BJ (cell line): Measurements from ENCODE around the gene NPR2. TPM values are rescaled to one million over a fixed set of nuclear protein-coding genes. Genes with fewer than 3 reads are reported as not detected.
A peak's percentile ranks its signal among the peaks of the same experiment; 100 is the strongest.

ENCODE experiments used
- CTCF ChIA-PET: fragments of 350-600 bp; formaldehyde crosslinking; extraction: SDS; loops from one replicate; lab custom pipeline; 2021; ENCODE audit warnings: antibody characterized with exemption, inconsistent platforms; lab: Yijun Ruan, JAX
- POLR2A ChIA-PET: fragments of 300-600 bp; sonication (Branson Sonifier 250); formaldehyde crosslinking; extraction: SDS; loops from one replicate; lab custom pipeline; 2021; ENCODE audit warnings: antibody characterized with exemption; lab: Charles Lee
- DNase-seq: peaks from one replicate; pipeline ENCODE4 v3.0.0-alpha.2; 2011; ENCODE audit warnings: low read depth
- H3K27me3 ChIP-seq: 2 replicates; pipeline ENCODE4 v1.6.0; 2011; ENCODE audit warnings: low read length; ENCODE audit not compliant: control insufficient read depth, insufficient read depth
- H3K36me3 ChIP-seq: 2 replicates; pipeline ENCODE4 v1.5.1; 2011; ENCODE audit warnings: low read length; ENCODE audit not compliant: control insufficient read depth, insufficient read depth
- H3K4me3 ChIP-seq: 2 replicates; pipeline ENCODE4 v1.5.1; 2011; ENCODE audit warnings: low read depth, mild to moderate bottlenecking, control low read depth, low read length
- CTCF ChIP-seq: IDR thresholded peaks from 2 replicates; pipeline ENCODE4 v1.5.1; 2011; ENCODE audit warnings: low read depth, mild to moderate bottlenecking, control low read depth, inconsistent platforms, low read length, moderate library complexity; ENCODE audit not compliant: insufficient read depth
- polyA plus RNA-seq: library from polyadenylated mRNA; depleted of rRNA; stranded (reverse); fragments of >200 nt; gene quantifications from 2 replicates; pipeline ENCODE4 v1.2.3, GENCODE V29; 2011

Gene NPR2
- polyA plus RNA-seq, 1 experiment = 33.4 TPM

GRCh38 chr9:35790385-35791296 lies 750 bp upstream of the NPR2 start:
- POLR2A ChIA-PET = no interaction called here
- DNase-seq = peak; percentile 18
- peak; percentile 85 for TF ChIP-seq CTCF
- peaks cover 2% of the 10 kb centered on the region; the same call in 1 of the 2 replicates for H3K27me3 ChIP-seq
- CTCF ChIA-PET = interaction anchor here (0.6 to 5.3 kb wide), 59 partner anchors 8 to 538 kb away, joined by 3 to 92 read pairs (median 4); partner anchors contain the start of genes CCDC107, CREB3, FAM221B and GBA2
- H3K4me3 ChIP-seq = peak overlapping the region; percentile 61
- H3K36me3 ChIP-seq = no peaks in the 10 kb centered on the region; the same call in 1 of the 2 replicates

GRCh38 chr9:35792024-35792813 lies 828 bp downstream of the NPR2 start:
- Histone ChIP-seq H3K4me3 (peak overlapping the region; percentile 61), H3K36me3 (no peaks in the 10 kb centered on the region; the same call in 1 of the 2 replicates), H3K27me3 (no peaks in the 10 kb centered on the region)
- no peak for DNase-seq
- ChIA-PET CTCF (interaction anchor here (0.6 to 2.8 kb wide), 9 partner anchors 17 to 398 kb away, joined by 3 to 20 read pairs (median 4); partner anchors contain the start of genes HINT2 and SPAG8), POLR2A (no interaction called here)
- TF ChIP-seq CTCF = no peak

GRCh38 chr9:35792826-35793225 lies 1.4 kb downstream of the NPR2 start:
- no peaks in the 10 kb centered on the region for H3K27me3 ChIP-seq
- no peak for TF ChIP-seq CTCF
- no peaks in the 10 kb centered on the region; the same call in 1 of the 2 replicates for H3K36me3 ChIP-seq
- ChIA-PET CTCF (interaction anchor here (0.6 to 2.8 kb wide), 8 partner anchors 20 to 397 kb away, joined by 3 to 20 read pairs (median 4); partner anchors contain the start of genes HINT2 and SPAG8), POLR2A (no interaction called here)
- DNase-seq = no peak
- H3K4me3 ChIP-seq = peak overlapping the region; percentile 61

- TF ChIP-seq CTCF = no peak
- H3K36me3 ChIP-seq = no peaks in the 10 kb centered on the region; the same call in 1 of the 2 replicates
- DNase-seq = no peak
- ChIA-PET POLR2A (no interaction called here), CTCF (interaction anchor here (0.6 to 2.8 kb wide), 8 partner anchors 19 to 152 kb away, joined by 3 to 20 read pairs (median 4); partner anchors contain the start of genes HINT2 and SPAG8)
- H3K4me3 ChIP-seq = peak overlapping the region; percentile 61
- no peaks in the 10 kb centered on the region for H3K27me3 ChIP-seq
Measured at GRCh38 chr9:35793461-35793860, 2.1 kb downstream of the NPR2 start.
